DMS53 treated with DMSO at 0.1 percent for 48 hours (cell line): ENCODE measurements around the gene CARD11.

Source experiments
- DNase-seq: peaks from one replicate; lab custom pipeline; 2025; ENCODE audit not compliant: unreplicated experiment; lab: John Stamatoyannopoulos, UW

The CARD11 gene

GRCh38 chr7:2983586-2983985 lies 60.1 kb downstream of the CARD11 start:
- no peak for DNase-seq

- DNase-seq: no peak
Measured at GRCh38 chr7:2982831-2983230, 60.8 kb downstream of the CARD11 start.

- no peak for DNase-seq
Measured at GRCh38 chr7:2982401-2982800, 61.3 kb downstream of the CARD11 start.

GRCh38 chr7:2981103-2981480 lies 62.6 kb downstream of the CARD11 start:
- DNase-seq: no peak

GRCh38 chr7:2980401-2981102 lies 63.1 kb downstream of the CARD11 start:
- no peak for DNase-seq

- DNase-seq: no peak
Measured at GRCh38 chr7:2979951-2980350, 63.7 kb downstream of the CARD11 start.

GRCh38 chr7:2979201-2979631 lies 64.5 kb downstream of the CARD11 start:
- no peak for DNase-seq

- no peak for DNase-seq
Measured at GRCh38 chr7:2978408-2978807, 65.3 kb downstream of the CARD11 start.

- DNase-seq: no peak
Measured at GRCh38 chr7:2975821-2976371, 67.8 kb downstream of the CARD11 start.

- DNase-seq: no peak
Measured at GRCh38 chr7:2974093-2974819, 69.4 kb downstream of the CARD11 start.

- no peak for DNase-seq
Measured at GRCh38 chr7:2972835-2973161, 70.9 kb downstream of the CARD11 start.

GRCh38 chr7:2971914-2972834 lies 71.5 kb downstream of the CARD11 start:
- DNase-seq: no peak

GRCh38 chr7:2970861-2971260 lies 72.8 kb downstream of the CARD11 start:
- no peak for DNase-seq

GRCh38 chr7:2970307-2970664 lies 73.4 kb downstream of the CARD11 start:
- no peak for DNase-seq

- no peak for DNase-seq
Measured at GRCh38 chr7:2969398-2970306, 74.0 kb downstream of the CARD11 start.

- no peak for DNase-seq
Measured at GRCh38 chr7:2968616-2969397, 74.9 kb downstream of the CARD11 start.

- peak; percentile 8 for DNase-seq
Measured at GRCh38 chr7:2968176-2968575, 75.5 kb downstream of the CARD11 start.

GRCh38 chr7:2967705-2968104 lies 76.0 kb downstream of the CARD11 start:
- no peak for DNase-seq

GRCh38 chr7:2967253-2967652 lies 76.4 kb downstream of the CARD11 start:
- no peak for DNase-seq
